GM21576 (cell line): Measurements from ENCODE around the gene KIF23.
"Not testable (repeated sequence)": the region's sequence is repeated elsewhere in the genome, so short reads cannot be mapped to it uniquely, and the experiment has no call there.

Source experiments
- ATAC-seq: cut with Tn5 transposase; IDR thresholded peaks from one replicate; pipeline ENCODE4 v1.9.1; 2021; ENCODE audit warnings: mild to moderate bottlenecking, moderate library complexity; ENCODE audit not compliant: unreplicated experiment

The KIF23 gene

GRCh38 chr15:69434238-69434637 lies 20.1 kb downstream of the KIF23 start:
- ATAC-seq, result no peak

DNA sequence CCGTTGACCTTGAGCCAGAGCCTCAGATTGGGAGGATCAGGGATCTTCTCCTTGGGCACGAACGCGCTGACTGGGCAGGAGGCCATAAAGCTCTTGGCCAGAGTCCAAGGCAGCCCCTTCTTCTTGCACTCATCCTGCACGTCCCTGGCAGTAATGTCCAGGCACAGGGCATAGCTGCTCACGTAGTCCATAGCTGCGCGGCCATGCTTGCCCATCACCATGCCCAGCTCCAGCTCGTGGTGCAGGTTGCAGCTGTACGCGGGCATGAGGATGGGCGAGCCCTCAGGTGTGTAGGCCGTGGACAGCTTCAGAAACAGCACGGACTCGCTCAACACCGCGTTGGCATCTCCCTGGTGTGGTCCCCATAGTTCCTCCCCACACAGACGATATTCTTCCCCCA lies 20.5 kb downstream of the KIF23 start:
- ATAC-seq, result no peak

GRCh38 chr15:69435985-69436384 lies 21.8 kb downstream of the KIF23 start:
- ATAC-seq, result no peak

- no peak for ATAC-seq
Measured at GRCh38 chr15:69436951-69437350, 22.8 kb downstream of the KIF23 start.

DNA sequence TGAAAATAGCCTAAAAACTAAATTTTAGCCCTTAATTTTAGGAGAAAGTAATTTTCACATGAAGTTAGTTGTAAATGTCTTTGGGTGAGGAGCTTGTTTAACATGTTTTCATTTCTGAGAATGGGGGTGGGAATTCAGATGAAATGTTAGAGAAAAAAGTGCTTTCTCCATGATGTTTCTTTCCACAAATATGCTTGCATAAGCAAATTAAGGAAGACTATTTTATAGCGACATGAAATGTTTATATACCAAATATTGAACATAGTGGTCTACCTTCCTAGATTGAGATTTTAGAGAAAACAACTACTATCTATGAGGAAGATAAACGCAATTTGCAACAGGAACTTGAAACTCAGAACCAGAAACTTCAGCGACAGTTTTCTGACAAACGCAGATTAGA lies 25.5 kb downstream of the KIF23 start:
- ATAC-seq, result no peak

DNA sequence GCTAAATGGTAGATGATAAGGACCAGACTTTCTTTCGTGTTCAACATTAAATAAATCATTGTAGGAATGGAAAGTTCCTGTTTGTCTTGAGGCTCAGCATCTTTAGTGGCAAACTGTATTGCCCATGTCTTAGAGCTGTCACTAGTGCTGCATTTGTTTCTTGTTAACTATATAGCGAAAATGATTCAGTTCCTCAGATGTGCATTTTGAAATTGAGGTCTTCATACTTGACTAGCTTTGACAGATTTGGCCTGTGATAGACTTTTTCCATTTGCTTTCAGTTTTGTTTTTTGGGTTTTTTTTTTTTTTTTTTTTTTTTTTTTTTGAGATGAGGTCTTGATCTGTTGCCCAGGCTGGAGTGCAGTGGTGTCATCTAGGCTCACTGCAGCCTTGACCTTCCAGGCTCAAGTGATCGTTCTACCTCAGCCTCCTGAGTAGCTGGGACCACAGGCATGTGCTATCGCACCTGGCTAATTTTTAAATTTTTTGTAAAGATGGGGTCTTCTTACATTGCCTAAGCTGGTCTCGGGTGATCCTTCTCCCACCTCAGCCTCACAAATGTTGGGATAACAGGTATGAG lies 29.0 kb downstream of the KIF23 start:
- ATAC-seq, result no peak

DNA sequence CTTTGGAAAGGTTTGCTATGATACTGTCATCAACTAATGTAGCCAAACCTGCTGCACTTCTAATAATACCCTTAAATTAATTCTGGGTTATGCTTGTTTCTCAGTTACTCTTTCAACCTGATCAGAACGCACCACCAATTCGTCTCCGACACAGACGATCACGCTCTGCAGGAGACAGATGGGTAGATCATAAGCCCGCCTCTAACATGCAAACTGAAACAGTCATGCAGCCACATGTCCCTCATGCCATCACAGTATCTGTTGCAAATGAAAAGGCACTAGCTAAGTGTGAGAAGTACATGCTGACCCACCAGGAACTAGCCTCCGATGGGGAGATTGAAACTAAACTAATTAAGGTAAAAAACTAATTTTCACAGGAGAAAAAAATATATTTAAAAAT lies 30.5 kb downstream of the KIF23 start:
- no peak for ATAC-seq

- no peak for ATAC-seq
Measured at GRCh38 chr15:69446953-69447352, 32.8 kb downstream of the KIF23 start.

- not testable (repeated sequence) for ATAC-seq
Measured at GRCh38 chr15:69450221-69450620, 36.1 kb downstream of the KIF23 start.

GRCh38 chr15:69450968-69451695 lies 37.0 kb downstream of the KIF23 start:
- no peak for ATAC-seq

GRCh38 chr15:69451951-69452691 lies 38.0 kb downstream of the KIF23 start:
- ATAC-seq, result peak; percentile 34

DNA sequence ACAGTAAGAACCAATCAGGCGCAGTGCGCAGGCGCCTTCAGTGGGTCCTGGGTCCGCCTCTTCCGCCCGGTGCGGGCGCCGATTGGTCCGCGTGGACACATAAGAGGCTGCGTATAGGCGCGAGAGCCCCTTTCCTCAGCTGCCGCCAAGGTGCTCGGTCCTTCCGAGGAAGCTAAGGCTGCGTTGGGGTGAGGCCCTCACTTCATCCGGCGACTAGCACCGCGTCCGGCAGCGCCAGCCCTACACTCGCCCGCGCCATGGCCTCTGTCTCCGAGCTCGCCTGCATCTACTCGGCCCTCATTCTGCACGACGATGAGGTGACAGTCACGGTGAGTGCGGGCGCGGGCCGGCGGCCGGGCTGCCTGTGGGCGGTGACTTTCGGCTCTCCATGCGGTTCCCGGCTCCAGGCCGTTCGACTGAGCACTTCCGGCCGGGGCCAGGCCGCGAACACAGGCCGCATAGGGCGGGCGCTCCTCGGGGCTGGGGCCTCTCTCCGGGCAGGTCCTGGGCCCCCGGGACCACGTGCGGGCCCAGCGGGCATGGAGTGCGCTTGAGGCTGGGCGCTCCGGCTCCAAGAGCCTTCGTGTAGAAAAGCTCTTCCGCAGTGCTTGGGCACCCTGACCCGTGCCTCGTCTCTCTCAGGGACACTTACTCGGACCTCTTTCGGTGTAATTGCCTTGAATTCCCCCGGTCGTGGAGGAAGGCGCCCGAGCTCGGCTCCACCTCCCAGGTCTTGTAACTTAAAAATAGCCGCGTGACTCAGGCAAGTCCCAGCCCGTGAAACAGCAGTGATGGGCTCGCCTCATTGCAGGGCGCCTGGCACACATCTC lies 38.8 kb downstream of the KIF23 start, which contains the start of gene RPLP1:
Gene RPLP1, plus strand, starts transcription at position 127 of the 830 bp plus-strand sequence. Its CDS starts 131 bp downstream, at position 258.
- ATAC-seq, result peak; percentile 81

DNA sequence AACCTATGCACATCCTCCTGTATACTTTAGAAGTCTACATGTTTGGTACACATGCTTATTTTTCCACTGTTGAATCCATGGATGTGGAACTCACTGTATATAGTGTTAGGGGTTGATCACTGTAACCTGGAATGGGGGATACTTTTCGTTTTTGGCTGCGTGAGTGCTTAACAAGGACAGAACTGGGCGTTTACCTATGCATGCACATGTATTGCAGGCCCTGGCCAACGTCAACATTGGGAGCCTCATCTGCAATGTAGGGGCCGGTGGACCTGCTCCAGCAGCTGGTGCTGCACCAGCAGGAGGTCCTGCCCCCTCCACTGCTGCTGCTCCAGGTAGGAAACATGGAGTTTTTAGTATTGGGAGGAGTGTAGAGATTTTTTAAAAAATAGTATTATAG lies 40.8 kb downstream of the KIF23 start:
- no peak for ATAC-seq

GRCh38 chr15:69456208-69457166 lies 42.3 kb downstream of the KIF23 start:
- ATAC-seq, result no peak

DNA sequence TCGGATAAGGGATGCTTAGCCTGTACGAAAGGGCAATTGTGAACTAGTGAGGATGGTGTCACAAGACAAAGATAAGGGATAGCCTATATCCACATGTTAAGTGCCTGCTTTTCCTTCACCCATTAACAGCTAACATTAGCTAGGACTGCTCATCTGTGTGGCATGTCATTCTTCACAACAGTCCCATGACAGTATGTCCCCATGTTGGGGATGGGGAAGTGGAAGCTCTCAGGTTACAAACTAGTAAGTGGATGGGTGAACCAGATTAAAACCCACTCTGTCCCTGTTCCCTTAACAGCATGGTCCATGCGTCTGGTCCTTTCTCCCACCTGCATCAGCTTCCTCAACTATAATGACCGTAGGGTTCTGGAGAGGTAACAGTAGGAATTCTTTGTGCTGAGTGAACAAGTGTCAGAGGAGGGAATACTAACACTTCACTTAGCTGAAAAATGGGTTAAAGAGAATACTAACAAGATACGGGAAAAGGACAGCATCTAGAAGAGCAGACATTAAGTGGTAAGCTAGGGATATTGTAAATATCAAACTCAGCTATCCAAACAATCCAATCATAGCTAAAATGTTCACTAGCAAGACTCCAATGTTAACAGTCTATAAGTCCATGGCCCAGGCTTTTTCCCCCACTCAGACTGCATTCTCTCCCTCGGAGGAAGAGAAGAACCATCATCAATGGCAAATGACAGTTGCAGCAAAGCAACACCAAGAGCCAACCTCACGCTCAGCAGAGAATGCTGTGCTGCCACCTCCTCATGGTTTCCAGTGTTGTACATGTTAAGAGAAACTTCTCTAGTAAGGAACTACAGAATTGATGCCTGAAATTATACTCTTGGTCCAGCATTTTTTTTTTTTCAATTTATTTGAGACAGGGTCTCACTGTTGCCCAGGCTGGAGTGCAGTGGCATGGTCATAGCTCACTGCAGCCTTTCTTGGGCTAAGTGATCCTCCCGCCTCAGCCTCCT lies 43.4 kb downstream of the KIF23 start:
- no peak for ATAC-seq

GRCh38 chr15:69459066-69459465 lies 44.9 kb downstream of the KIF23 start:
- ATAC-seq, result no peak

DNA sequence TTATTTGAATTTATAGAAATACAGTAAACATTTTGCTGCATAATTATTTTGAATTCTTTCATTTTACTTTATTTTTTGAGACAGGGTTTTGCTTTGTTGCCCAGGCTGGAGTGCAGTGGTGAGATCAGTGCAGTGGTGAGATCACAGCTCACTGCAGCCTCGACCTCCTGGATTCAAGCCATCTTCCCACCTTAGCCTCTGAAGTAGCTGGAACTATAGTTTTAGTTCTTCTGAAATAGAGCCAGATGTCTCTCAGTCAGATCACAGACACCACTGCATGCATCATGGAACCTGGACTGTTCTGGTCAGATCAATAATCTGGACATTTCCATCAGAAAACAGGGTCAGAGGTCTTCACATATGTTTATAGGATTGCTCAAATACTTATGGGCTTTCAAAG lies 46.3 kb downstream of the KIF23 start:
- ATAC-seq, result no peak

DNA sequence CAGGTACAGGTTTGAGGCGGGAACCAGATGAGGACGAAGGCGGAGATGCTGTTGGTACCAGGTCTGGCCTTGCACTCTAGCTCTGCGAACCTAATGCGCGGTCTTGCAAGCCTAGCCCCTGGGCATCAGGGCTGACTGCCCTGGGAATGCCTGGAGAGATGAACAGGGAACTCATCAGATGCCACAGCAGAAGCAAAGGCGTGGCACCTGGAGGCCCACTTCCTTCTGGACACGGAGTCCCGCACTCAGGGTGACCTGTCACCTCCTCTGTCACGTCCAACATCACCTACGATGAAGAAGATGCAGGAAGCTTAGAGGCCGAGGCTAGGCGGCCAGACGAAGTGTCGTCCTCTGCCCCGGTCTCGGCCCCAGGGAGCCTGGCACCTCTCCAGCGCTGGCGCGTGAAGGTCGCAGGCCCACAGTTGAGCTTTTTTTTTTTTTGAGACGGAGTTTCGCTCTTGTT lies 47.9 kb downstream of the KIF23 start:
- ATAC-seq, result no peak
